KOPT-K1 (cell line): ENCODE measurements around the gene MVD.

ENCODE experiments used
- H3K27ac ChIP-seq: fragments of 200-600 bp; sonication (generic); 2 replicates; pipeline ENCODE4 v1.5.1; 2016; ENCODE audit warnings: antibody characterized with exemption, mild to moderate bottlenecking, low read depth, low read length; ENCODE audit not compliant: poor library complexity, severe bottlenecking
- H3K36me3 ChIP-seq: fragments of 200-600 bp; sonication (generic); 2 replicates; pipeline ENCODE4 v1.5.1; 2017; ENCODE audit warnings: antibody characterized with exemption, mild to moderate bottlenecking, low read length, moderate library complexity; ENCODE audit not compliant: insufficient read depth
- H3K9me3 ChIP-seq: fragments of 200-600 bp; sonication (generic); 2 replicates; pipeline ENCODE4 v1.5.1; 2017; ENCODE audit warnings: antibody characterized with exemption, low read length, mild to moderate bottlenecking; ENCODE audit not compliant: insufficient read depth, poor library complexity, severe bottlenecking

The MVD gene

GRCh38 chr16:88624481-88624880, 38.4 kb downstream of the MVD start:
- Histone ChIP-seq H3K9me3 (no peaks in the 10 kb centered on the region), H3K27ac (no peak overlapping the region), H3K36me3 (peaks cover 95% of the 10 kb centered on the region)

GRCh38 chr16:88623858-88624257, 39.0 kb downstream of the MVD start:
- Histone ChIP-seq H3K36me3 (peaks cover 96% of the 10 kb centered on the region), H3K9me3 (no peaks in the 10 kb centered on the region), H3K27ac (no peak overlapping the region)

- H3K36me3 ChIP-seq = peaks cover 96% of the 10 kb centered on the region
- H3K9me3 ChIP-seq = no peaks in the 10 kb centered on the region
- H3K27ac ChIP-seq = no peak overlapping the region
These were observed 40.0 kb downstream of the MVD start for GRCh38 chr16:88622866-88623265.

- H3K36me3 ChIP-seq = peaks cover 96% of the 10 kb centered on the region
- no peaks in the 10 kb centered on the region for H3K9me3 ChIP-seq
- H3K27ac ChIP-seq = no peak overlapping the region
These were observed 40.8 kb downstream of the MVD start for GRCh38 chr16:88622125-88622524.

GRCh38 chr16:88619859-88620815, 42.8 kb downstream of the MVD start:
- no peaks in the 10 kb centered on the region for H3K9me3 ChIP-seq
- H3K36me3 ChIP-seq = peaks cover 96% of the 10 kb centered on the region
- no peak overlapping the region for H3K27ac ChIP-seq

- Histone ChIP-seq H3K9me3 (no peaks in the 10 kb centered on the region), H3K36me3 (peaks cover 96% of the 10 kb centered on the region), H3K27ac (no peak overlapping the region)
These were observed 43.8 kb downstream of the MVD start for GRCh38 chr16:88618956-88619667.

- peaks cover 96% of the 10 kb centered on the region for H3K36me3 ChIP-seq
- no peaks in the 10 kb centered on the region for H3K9me3 ChIP-seq
- H3K27ac ChIP-seq = no peak overlapping the region
These were observed 44.5 kb downstream of the MVD start for GRCh38 chr16:88618182-88618955.

- peaks cover 95% of the 10 kb centered on the region for H3K36me3 ChIP-seq
- H3K27ac ChIP-seq = no peak overlapping the region
- H3K9me3 ChIP-seq = no peaks in the 10 kb centered on the region
These were observed 45.4 kb downstream of the MVD start for GRCh38 chr16:88617268-88618031.

- H3K9me3 ChIP-seq = no peaks in the 10 kb centered on the region
- H3K36me3 ChIP-seq = peaks cover 93% of the 10 kb centered on the region
- no peak overlapping the region for H3K27ac ChIP-seq
These were observed 46.2 kb downstream of the MVD start for GRCh38 chr16:88616736-88617135.

GRCh38 chr16:88616320-88616719, 46.6 kb downstream of the MVD start:
- Histone ChIP-seq H3K36me3 (peaks cover 93% of the 10 kb centered on the region), H3K27ac (no peak overlapping the region), H3K9me3 (no peaks in the 10 kb centered on the region)

GRCh38 chr16:88614818-88615580, 47.9 kb downstream of the MVD start:
- Histone ChIP-seq H3K36me3 (peaks cover 98% of the 10 kb centered on the region), H3K27ac (no peak overlapping the region), H3K9me3 (no peaks in the 10 kb centered on the region)

- H3K36me3 ChIP-seq = peaks cover 98% of the 10 kb centered on the region
- H3K9me3 ChIP-seq = no peaks in the 10 kb centered on the region
- H3K27ac ChIP-seq = no peak overlapping the region
These were observed 48.7 kb downstream of the MVD start for GRCh38 chr16:88613911-88614817.

GRCh38 chr16:88613293-88613692, 49.6 kb downstream of the MVD start:
- Histone ChIP-seq H3K9me3 (no peaks in the 10 kb centered on the region), H3K36me3 (peaks cover 98% of the 10 kb centered on the region), H3K27ac (no peak overlapping the region)
